Upper lobe of left lung (tissue), 4 donors: Measurements from ENCODE around the gene FCRLA.

Experiments
- POLR2A ChIP-seq, 4 donors: fragments of 450-650 bp; IDR thresholded peaks; one replicate each; pipeline ENCODE4 v1.5.1; 2016 to 2017; ENCODE audit warnings: antibody characterized with exemption in 4 of 4, mild to moderate bottlenecking in 2 of 4
- POLR2AphosphoS5 ChIP-seq, 2 donors: sonication (generic); formaldehyde crosslinking; IDR thresholded peaks; one replicate each; pipeline ENCODE4 v1.5.1; 2017; ENCODE audit warnings: antibody characterized with exemption in 2 of 2
- TF ChIP-seq, protein P1 (sequence below), 6 experiments: fragments of 450-650 bp in 4 of 6; fragments of 200-600 bp in 2 of 6; sonication (generic) in 2 of 6; IDR thresholded peaks; one replicate each; pipeline ENCODE4 v1.5.1; 2016 to 2019; ENCODE audit warnings: antibody characterized with exemption in 6 of 6

- TF ChIP-seq, protein P1, sequence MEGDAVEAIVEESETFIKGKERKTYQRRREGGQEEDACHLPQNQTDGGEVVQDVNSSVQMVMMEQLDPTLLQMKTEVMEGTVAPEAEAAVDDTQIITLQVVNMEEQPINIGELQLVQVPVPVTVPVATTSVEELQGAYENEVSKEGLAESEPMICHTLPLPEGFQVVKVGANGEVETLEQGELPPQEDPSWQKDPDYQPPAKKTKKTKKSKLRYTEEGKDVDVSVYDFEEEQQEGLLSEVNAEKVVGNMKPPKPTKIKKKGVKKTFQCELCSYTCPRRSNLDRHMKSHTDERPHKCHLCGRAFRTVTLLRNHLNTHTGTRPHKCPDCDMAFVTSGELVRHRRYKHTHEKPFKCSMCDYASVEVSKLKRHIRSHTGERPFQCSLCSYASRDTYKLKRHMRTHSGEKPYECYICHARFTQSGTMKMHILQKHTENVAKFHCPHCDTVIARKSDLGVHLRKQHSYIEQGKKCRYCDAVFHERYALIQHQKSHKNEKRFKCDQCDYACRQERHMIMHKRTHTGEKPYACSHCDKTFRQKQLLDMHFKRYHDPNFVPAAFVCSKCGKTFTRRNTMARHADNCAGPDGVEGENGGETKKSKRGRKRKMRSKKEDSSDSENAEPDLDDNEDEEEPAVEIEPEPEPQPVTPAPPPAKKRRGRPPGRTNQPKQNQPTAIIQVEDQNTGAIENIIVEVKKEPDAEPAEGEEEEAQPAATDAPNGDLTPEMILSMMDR (IDR thresholded peaks at IDR 0.05): no peak
- TF ChIP-seq POLR2A (IDR thresholded peaks at IDR 0.05) (no peak), POLR2AphosphoS5 (IDR thresholded peaks at IDR 0.05) (no peak)
These were observed at the start of gene FCRLA for GRCh38 chr1:161706482-161707347.
